ENCODE measurements around the gene KCTD15.

The KCTD15 gene

GRCh38 chr19:33771384-33772101, 25.1 kb upstream of the KCTD15 start:
- peak in 2 of 3 donors; percentile 19 to 51 for DNase-seq (ENCODE audit: low read depth in 3 of 3, low spot score in 1 of 3)

DNA sequence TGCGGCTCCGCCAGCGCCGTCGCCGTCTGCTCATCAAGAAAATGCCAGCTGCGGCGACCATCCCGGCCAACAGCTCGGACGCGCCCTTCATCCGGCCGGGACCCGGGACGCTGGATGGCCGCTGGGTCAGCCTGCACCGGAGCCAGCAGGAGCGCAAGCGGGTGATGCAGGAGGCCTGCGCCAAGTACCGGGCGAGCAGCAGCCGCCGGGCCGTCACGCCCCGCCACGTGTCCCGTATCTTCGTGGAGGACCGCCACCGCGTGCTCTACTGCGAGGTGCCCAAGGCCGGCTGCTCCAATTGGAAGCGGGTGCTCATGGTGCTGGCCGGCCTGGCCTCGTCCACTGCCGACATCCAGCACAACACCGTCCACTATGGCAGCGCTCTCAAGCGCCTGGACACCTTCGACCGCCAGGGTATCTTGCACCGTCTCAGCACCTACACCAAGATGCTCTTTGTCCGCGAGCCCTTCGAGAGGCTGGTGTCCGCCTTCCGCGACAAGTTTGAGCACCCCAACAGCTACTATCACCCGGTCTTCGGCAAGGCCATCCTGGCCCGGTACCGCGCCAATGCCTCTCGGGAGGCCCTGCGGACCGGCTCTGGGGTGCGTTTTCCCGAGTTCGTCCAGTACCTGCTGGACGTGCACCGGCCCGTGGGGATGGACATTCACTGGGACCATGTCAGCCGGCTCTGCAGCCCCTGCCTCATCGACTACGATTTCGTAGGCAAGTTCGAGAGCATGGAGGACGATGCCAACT, 24.4 kb upstream of the KCTD15 start:
- DNase-seq (ENCODE audit: low read depth in 3 of 3, low spot score in 1 of 3) = no peak

GRCh38 chr19:33772858-33773180, 23.9 kb upstream of the KCTD15 start:
- DNase-seq (ENCODE audit: low read depth in 3 of 3, low spot score in 1 of 3) = no peak

- DNase-seq (ENCODE audit: low read depth in 3 of 3, low spot score in 1 of 3) = no peak
Observed at GRCh38 chr19:33773704-33774624, 22.7 kb upstream of the KCTD15 start.

DNA sequence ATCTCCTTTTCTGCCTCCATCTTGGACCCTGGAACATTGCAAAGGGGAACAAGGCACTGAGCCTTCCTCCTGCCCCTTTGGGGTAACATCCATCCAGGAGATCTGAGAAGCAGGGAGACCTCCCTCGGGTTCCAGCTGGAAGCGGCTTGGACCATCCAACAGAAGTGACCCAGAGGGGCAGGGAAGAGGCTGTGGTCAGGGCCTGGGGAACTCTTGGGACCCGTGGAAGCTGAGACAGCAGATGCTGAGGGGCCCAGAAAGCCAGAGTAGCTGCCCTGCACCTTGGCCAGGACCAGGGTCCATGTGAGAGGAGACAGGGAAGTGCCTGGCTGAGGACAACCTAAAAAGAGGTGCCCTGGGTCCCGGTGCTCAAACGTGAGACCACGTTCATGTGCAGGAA, 21.9 kb upstream of the KCTD15 start:
- DNase-seq (ENCODE audit: low read depth in 3 of 3, low spot score in 1 of 3) = no peak

DNA sequence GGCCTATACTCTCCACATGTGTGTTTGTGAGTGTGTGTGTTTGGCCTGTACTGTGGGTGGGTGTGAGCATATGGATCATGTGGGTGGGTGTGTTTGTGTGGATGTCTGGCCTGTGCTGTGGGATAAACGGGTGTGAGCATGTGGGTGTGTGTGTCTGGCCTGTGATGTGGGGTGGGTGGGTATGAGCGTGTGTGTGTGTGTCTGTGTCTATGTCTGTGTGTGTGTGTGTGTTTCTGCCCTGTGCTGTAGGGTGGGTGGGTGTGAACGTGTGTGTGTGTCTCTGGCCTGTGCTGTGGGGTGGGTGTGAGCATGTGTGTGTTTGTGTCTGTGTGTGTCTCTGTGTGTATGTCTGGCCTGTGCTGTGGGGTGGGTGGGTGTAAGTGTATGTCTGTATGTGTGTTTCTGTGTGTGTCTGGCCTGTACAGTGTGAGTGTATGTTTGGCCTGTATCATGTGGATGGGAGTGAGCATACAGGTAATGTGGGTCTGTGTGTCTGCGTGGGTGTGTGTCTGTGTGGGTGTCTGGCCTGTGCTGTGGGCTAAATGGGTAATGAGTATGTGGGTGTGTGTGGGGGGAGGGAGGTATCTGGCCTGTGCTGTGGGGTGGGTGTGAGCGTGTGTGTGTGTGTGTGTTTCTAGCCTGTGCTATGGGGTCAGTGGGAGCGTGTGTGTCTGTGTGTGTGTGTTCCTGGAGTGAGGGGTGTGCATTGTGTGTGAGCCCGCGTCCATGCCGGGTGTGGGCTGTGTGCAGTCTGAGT, 20.8 kb upstream of the KCTD15 start:
- DNase-seq (ENCODE audit: low read depth in 3 of 3, low spot score in 1 of 3) = no peak

GRCh38 chr19:33777351-33777750, 19.3 kb upstream of the KCTD15 start:
- DNase-seq (ENCODE audit: low read depth in 3 of 3, low spot score in 1 of 3) = no peak

DNA sequence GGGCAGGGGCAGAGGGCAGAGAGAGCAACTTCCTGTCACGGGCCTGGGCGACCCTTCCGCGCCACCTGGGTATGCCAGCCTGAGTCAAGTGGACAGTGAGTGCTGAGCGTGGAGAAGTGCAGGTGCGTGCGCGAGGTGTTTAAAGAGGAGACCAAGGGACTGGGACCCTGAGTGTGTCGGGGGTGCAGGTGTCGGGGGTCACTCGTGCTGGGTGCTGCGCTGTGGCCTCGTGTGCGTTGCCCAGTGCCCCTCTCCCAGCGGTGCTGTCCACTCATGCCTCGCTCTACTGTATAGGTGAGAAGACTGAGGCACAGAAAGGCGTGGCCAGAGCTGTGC, 18.9 kb upstream of the KCTD15 start:
- no peak for DNase-seq (ENCODE audit: low read depth in 3 of 3, low spot score in 1 of 3)

- peak; percentile 57 to 89 (median 66) for DNase-seq (ENCODE audit: low read depth in 3 of 3, low spot score in 1 of 3)
Observed at GRCh38 chr19:33778089-33778791, 18.4 kb upstream of the KCTD15 start.

- DNase-seq (ENCODE audit: low read depth in 3 of 3, low spot score in 1 of 3) = no peak
Observed at GRCh38 chr19:33779849-33780248, 16.8 kb upstream of the KCTD15 start.

GRCh38 chr19:33780251-33780650, 16.4 kb upstream of the KCTD15 start:
- no peak for DNase-seq (ENCODE audit: low read depth in 3 of 3, low spot score in 1 of 3)

GRCh38 chr19:33780746-33781145, 15.9 kb upstream of the KCTD15 start:
- no peak for DNase-seq (ENCODE audit: low read depth in 3 of 3, low spot score in 1 of 3)

DNA sequence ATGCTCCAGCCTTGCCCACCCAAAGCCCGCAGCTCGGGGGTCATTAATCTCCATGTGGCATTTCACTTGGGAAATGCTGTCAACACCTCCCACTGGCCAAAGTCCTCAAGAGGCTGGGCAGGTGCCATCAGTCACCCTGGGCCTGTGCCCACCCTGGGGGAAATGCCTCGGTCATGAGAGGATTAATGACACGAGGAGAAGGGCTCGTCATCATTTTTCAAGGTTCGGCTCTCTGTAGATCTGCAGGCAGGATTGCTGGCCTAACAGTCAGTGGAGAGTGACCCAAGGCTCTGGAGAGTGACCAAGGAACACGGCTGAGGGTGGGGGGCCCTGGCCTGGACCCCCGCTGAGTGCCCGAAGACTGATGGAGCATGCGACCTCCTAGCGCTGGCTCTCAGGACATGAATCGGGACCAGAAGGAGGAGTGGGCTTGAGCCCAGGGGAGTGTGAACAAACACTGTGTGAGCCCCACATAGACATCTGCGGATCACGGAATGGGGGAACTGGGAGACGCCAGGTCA, 15.2 kb upstream of the KCTD15 start:
- DNase-seq (ENCODE audit: low read depth in 3 of 3, low spot score in 1 of 3) = no peak

GRCh38 chr19:33781996-33782395, 14.7 kb upstream of the KCTD15 start:
- no peak for DNase-seq (ENCODE audit: low read depth in 3 of 3, low spot score in 1 of 3)

GRCh38 chr19:33784432-33784831, 12.2 kb upstream of the KCTD15 start:
- no peak for DNase-seq (ENCODE audit: low read depth in 3 of 3, low spot score in 1 of 3)

DNA sequence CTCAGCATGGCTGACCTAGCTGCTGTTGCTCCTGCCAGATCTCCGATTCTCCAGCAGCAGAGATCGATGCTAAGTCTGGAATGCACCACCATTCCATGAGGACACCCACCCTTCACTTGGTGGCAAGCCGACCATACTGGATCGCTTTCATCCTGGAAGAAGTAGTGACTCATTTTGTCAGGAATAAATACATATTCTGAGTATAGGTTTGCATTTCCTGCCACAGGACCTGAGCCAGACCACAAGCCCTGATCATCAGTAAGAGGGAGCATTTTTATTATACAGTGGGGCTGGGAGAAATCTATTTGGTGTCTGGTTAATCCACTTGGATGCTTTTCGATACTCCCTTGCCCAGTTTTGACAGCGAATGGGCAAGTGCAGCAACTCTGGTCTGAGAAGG, 10.9 kb upstream of the KCTD15 start:
- no peak for DNase-seq (ENCODE audit: low read depth in 3 of 3, low spot score in 1 of 3)

DNA sequence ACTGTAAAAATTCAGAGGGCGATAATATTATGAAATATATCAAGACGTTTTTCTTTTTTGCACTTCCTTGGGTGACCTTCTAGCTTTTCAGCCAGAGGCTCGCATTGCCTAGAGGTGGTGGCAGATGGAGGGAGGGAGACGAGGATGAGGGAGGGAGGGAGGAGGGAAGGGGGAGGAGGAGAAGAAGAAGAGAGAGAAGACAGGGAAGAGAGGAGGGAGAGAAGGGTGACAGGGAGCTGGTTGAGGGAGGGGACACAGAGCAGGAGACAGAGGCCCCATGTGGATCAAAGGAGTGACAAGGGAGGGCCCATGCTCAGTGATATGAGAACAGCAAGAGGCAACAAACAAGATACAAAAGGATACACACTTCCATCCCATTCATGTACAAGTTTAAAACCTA, 8.0 kb upstream of the KCTD15 start:
- no peak for DNase-seq (ENCODE audit: low read depth in 3 of 3, low spot score in 1 of 3)

DNA sequence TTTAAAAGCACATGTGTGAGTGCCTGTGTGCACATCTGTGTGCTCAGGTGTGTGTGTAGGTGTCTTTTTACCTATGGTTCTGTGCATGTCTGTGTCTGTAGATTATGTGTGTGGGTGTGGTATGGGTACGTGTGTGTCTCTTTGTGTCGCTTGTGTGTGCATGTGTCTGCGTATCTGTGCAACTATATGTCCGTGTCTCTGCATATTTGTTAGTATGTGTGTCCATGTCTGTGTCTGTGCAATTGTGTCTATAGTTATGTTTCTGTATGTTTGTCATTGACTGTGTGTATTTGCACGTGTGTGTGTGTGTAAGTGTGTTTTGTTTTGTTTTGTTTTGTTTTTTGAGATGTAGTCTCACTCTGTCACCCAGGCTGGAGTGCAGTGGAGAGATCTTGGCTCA, 7.3 kb upstream of the KCTD15 start:
- DNase-seq (ENCODE audit: low read depth in 3 of 3, low spot score in 1 of 3) = no peak

DNA sequence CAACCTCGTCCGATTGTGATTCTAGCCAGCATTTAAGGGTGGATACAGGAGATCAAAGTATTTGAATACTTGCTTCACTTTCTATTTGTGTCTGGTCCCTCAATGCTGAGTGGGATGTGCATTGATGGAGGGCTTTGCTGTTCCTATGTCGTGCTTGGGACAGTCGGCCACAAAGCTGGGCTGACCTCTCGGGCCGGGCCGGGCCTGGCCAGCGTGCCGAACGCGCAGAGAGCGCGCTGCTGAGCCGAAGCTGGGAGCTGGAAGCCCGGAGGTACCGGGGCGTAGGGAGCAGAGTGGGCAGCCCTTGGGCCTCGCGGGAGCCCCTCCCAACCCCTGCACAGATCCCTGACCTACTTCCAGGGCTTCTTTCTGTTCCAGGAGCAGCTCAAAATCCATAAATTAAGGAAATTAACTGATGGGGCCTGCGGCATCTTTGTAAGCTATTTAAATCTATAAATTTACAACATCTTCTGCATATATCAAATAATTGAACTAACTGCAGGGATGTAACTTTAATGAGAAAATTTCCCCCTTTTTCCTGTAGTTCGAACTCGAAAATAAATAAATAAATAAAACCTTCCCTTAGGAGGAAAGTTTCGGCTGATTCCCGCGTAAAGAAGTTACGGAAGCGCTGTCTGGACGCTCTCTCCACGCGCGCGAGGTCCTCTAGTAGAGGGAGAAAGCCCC, 1.8 kb upstream of the KCTD15 start:
- DNase-seq (ENCODE audit: low read depth in 3 of 3, low spot score in 1 of 3) = no peak
